WTC11 (cell line): ENCODE results near the gene KLHL1.

ENCODE experiments used
- AFF4 ChIP-seq: sonication (generic); formaldehyde crosslinking; IDR thresholded peaks from 2 replicates; pipeline ENCODE4 v1.8.1; 2023; ENCODE audit warnings: mild to moderate bottlenecking, missing genetic modification reagents, borderline replicate concordance
- ATF3 ChIP-seq: sonication (generic); formaldehyde crosslinking; conservative IDR thresholded peaks from 2 replicates; pipeline ENCODE4 v1.8.1; 2022; ENCODE audit warnings: mild to moderate bottlenecking, missing genetic modification reagents
- CREM ChIP-seq: sonication (generic); formaldehyde crosslinking; IDR thresholded peaks from 2 replicates; pipeline ENCODE4 v1.8.1; 2022; ENCODE audit warnings: mild to moderate bottlenecking, missing genetic modification reagents, moderate library complexity
- CTCF ChIP-seq: fragments of 200-600 bp; IDR thresholded peaks from 2 replicates; pipeline ENCODE4 v1.8.0; 2022; ENCODE audit warnings: antibody characterized with exemption
- E2F4 ChIP-seq: sonication (generic); formaldehyde crosslinking; IDR thresholded peaks from 2 replicates; pipeline ENCODE4 v1.8.1; 2022; ENCODE audit warnings: low read depth, mild to moderate bottlenecking, moderate library complexity, missing genetic modification reagents, borderline replicate concordance
- ESRRA ChIP-seq: sonication (generic); formaldehyde crosslinking; IDR thresholded peaks from 2 replicates; pipeline ENCODE4 v1.8.1; 2022; ENCODE audit warnings: mild to moderate bottlenecking, missing genetic modification reagents, borderline replicate concordance
- FOXP4 ChIP-seq: sonication (generic); formaldehyde crosslinking; IDR thresholded peaks from 2 replicates; pipeline ENCODE4 v1.8.0; 2022; ENCODE audit warnings: mild to moderate bottlenecking, missing genetic modification reagents
- IRF1 ChIP-seq: sonication (generic); formaldehyde crosslinking; IDR thresholded peaks from 2 replicates; pipeline ENCODE4 v1.8.0; 2023; ENCODE audit warnings: missing genetic modification reagents
- JUN ChIP-seq: sonication (generic); formaldehyde crosslinking; IDR thresholded peaks from 2 replicates; pipeline ENCODE4 v1.8.0; 2023; ENCODE audit warnings: mild to moderate bottlenecking, missing genetic modification reagents
- SMAD3 ChIP-seq: sonication (generic); formaldehyde crosslinking; IDR thresholded peaks from 2 replicates; pipeline ENCODE4 v1.8.0; 2022; ENCODE audit warnings: missing genetic modification reagents, mild to moderate bottlenecking, borderline replicate concordance
- USF2 ChIP-seq: sonication (generic); formaldehyde crosslinking; IDR thresholded peaks from 2 replicates; pipeline ENCODE4 v1.8.1; 2023; ENCODE audit warnings: mild to moderate bottlenecking, missing genetic modification reagents, moderate library complexity
- ZBTB43 ChIP-seq: sonication (generic); formaldehyde crosslinking; IDR thresholded peaks from 2 replicates; pipeline ENCODE4 v1.8.1; 2023; ENCODE audit warnings: mild to moderate bottlenecking, missing genetic modification reagents
- ZNF232 ChIP-seq: sonication (generic); formaldehyde crosslinking; IDR thresholded peaks from 2 replicates; pipeline ENCODE4 v1.8.0; 2022; ENCODE audit warnings: mild to moderate bottlenecking, missing genetic modification reagents

GRCh38 chr13:69704311-69704710, 403.9 kb downstream of the KLHL1 start:
- TF ChIP-seq AFF4 (CRISPR knock-in tag) (no peak), FOXP4 (CRISPR knock-in tag) (no peak), CTCF (no peak), USF2 (CRISPR knock-in tag) (no peak), CREM (CRISPR knock-in tag) (no peak), ZNF232 (CRISPR knock-in tag) (no peak), ZBTB43 (CRISPR knock-in tag) (no peak), ATF3 (CRISPR knock-in tag) (no peak), SMAD3 (CRISPR knock-in tag) (no peak), ESRRA (CRISPR knock-in tag) (no peak), IRF1 (CRISPR knock-in tag) (no peak), E2F4 (CRISPR knock-in tag) (no peak), JUN (no peak)
